H1 (cell line): Measurements from ENCODE around the gene OR4K2. TPM values are rescaled to one million over a fixed set of nuclear protein-coding genes. Genes with fewer than 3 reads are reported as not detected.

Experiments used
- BACH1 ChIP-seq: IDR thresholded peaks from 2 replicates; pipeline ENCODE4 v1.6.1; 2012; ENCODE audit warnings: low read length, improper control_type of control experiment
- CBX5 ChIP-seq: fragments of 300-800, 300-1000 bp; sonication (generic); IDR thresholded peaks from 2 replicates; pipeline ENCODE4 v1.7.1; 2016; ENCODE audit warnings: antibody characterized with exemption, low read length, low read depth
- CEBPB ChIP-seq: IDR thresholded peaks from 2 replicates; pipeline ENCODE4 v1.6.1; 2012; ENCODE audit warnings: low read depth, low read length
- EZH2 ChIP-seq: fragments of 200-600 bp; sonication (generic); IDR thresholded peaks from 2 replicates; pipeline ENCODE4 v1.7.1; 2012; ENCODE audit warnings: low read depth, mild to moderate bottlenecking, moderate library complexity, low read length, inconsistent platforms; ENCODE audit not compliant: severe bottlenecking
- GABPA ChIP-seq: IDR thresholded peaks from 2 replicates; pipeline ENCODE4 v1.6.1; 2011; ENCODE audit warnings: mild to moderate bottlenecking, low read length, moderate library complexity, borderline replicate concordance; ENCODE audit not compliant: insufficient read depth
- HDAC6 ChIP-seq: IDR thresholded peaks from one replicate; pipeline ENCODE4 v1.7.1; 2012; ENCODE audit warnings: low read depth, mild to moderate bottlenecking, inconsistent platforms, low read length, moderate library complexity
- RFX5 ChIP-seq: IDR thresholded peaks from 2 replicates; pipeline ENCODE4 v1.6.1; 2011; ENCODE audit warnings: low read depth, low read length, improper control_type of control experiment, borderline replicate concordance
- RNF2 ChIP-seq: fragments of 200-900, 300-1000 bp; sonication (generic); IDR thresholded peaks from 2 replicates; pipeline ENCODE4 v1.7.1; 2016; ENCODE audit warnings: borderline replicate concordance, low read depth, mild to moderate bottlenecking, antibody characterized with exemption, low read length; ENCODE audit not compliant: poor library complexity, severe bottlenecking; ENCODE audit errors: missing control alignments
- polyA plus RNA-seq, 7 experiments: library from polyadenylated mRNA; depleted of rRNA in 3 of 7; stranded (reverse) in 5 of 7; unstranded in 2 of 7; fragments of >200 nt in 5 of 7; fragments of 200-250 nt in 2 of 7; gene quantifications; 1 replicate in 5 of 7; 2 replicates in 1 of 7; 4 replicates in 1 of 7; pipeline versions ENCODE4 v1.2.1 to v1.2.3, GENCODE V29; 2011 to 2013; ENCODE audit warnings: missing spikeins in 2 of 7, mixed read lengths in 2 of 7
- total RNA-seq: library from RNA; stranded (reverse); fragmentation: NEBNext Ultra II Directional; extraction: Animal tissue kit (Norgen Biotek cat#: 25700); gene quantifications from 2 replicates; pipeline ENCODE4 v1.2.1, GENCODE V29; 2021
- TF ChIP-seq, protein P1 (sequence below): fragments of 300-600 bp; sonication (generic); IDR thresholded peaks from 2 replicates; pipeline ENCODE4 v1.7.1; 2012; ENCODE audit warnings: low read length, moderate library complexity, mild to moderate bottlenecking, inconsistent platforms; ENCODE audit not compliant: insufficient replicate concordance

Gene OR4K2
- total and polyA plus RNA-seq, 2 of the 8 experiments (the other 6 are each of a cell fraction or from before 2014, with no cell fraction given), result not detected

DNA sequence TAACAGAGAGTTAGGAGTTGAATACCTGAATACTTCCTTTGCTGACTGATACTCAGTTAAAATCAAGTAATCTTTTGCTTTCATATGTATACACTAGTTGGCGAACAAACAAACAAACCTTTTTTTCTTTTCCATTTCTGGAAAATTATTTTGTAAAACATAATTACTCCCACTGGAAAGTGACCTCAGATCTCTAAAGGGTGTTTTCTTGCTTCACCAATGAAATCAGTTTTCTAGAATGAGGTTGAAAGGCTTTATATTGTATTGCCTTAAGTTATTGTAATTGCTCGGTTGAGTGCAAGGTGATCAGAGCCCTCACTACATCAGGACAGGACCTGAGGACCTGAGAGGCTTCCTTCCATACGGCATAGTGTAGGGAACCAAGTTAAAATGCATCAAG is 55.7 kb downstream of the OR4K2 start, which contains the start of gene OR4K1 (continued):
- TF ChIP-seq, protein P1, sequence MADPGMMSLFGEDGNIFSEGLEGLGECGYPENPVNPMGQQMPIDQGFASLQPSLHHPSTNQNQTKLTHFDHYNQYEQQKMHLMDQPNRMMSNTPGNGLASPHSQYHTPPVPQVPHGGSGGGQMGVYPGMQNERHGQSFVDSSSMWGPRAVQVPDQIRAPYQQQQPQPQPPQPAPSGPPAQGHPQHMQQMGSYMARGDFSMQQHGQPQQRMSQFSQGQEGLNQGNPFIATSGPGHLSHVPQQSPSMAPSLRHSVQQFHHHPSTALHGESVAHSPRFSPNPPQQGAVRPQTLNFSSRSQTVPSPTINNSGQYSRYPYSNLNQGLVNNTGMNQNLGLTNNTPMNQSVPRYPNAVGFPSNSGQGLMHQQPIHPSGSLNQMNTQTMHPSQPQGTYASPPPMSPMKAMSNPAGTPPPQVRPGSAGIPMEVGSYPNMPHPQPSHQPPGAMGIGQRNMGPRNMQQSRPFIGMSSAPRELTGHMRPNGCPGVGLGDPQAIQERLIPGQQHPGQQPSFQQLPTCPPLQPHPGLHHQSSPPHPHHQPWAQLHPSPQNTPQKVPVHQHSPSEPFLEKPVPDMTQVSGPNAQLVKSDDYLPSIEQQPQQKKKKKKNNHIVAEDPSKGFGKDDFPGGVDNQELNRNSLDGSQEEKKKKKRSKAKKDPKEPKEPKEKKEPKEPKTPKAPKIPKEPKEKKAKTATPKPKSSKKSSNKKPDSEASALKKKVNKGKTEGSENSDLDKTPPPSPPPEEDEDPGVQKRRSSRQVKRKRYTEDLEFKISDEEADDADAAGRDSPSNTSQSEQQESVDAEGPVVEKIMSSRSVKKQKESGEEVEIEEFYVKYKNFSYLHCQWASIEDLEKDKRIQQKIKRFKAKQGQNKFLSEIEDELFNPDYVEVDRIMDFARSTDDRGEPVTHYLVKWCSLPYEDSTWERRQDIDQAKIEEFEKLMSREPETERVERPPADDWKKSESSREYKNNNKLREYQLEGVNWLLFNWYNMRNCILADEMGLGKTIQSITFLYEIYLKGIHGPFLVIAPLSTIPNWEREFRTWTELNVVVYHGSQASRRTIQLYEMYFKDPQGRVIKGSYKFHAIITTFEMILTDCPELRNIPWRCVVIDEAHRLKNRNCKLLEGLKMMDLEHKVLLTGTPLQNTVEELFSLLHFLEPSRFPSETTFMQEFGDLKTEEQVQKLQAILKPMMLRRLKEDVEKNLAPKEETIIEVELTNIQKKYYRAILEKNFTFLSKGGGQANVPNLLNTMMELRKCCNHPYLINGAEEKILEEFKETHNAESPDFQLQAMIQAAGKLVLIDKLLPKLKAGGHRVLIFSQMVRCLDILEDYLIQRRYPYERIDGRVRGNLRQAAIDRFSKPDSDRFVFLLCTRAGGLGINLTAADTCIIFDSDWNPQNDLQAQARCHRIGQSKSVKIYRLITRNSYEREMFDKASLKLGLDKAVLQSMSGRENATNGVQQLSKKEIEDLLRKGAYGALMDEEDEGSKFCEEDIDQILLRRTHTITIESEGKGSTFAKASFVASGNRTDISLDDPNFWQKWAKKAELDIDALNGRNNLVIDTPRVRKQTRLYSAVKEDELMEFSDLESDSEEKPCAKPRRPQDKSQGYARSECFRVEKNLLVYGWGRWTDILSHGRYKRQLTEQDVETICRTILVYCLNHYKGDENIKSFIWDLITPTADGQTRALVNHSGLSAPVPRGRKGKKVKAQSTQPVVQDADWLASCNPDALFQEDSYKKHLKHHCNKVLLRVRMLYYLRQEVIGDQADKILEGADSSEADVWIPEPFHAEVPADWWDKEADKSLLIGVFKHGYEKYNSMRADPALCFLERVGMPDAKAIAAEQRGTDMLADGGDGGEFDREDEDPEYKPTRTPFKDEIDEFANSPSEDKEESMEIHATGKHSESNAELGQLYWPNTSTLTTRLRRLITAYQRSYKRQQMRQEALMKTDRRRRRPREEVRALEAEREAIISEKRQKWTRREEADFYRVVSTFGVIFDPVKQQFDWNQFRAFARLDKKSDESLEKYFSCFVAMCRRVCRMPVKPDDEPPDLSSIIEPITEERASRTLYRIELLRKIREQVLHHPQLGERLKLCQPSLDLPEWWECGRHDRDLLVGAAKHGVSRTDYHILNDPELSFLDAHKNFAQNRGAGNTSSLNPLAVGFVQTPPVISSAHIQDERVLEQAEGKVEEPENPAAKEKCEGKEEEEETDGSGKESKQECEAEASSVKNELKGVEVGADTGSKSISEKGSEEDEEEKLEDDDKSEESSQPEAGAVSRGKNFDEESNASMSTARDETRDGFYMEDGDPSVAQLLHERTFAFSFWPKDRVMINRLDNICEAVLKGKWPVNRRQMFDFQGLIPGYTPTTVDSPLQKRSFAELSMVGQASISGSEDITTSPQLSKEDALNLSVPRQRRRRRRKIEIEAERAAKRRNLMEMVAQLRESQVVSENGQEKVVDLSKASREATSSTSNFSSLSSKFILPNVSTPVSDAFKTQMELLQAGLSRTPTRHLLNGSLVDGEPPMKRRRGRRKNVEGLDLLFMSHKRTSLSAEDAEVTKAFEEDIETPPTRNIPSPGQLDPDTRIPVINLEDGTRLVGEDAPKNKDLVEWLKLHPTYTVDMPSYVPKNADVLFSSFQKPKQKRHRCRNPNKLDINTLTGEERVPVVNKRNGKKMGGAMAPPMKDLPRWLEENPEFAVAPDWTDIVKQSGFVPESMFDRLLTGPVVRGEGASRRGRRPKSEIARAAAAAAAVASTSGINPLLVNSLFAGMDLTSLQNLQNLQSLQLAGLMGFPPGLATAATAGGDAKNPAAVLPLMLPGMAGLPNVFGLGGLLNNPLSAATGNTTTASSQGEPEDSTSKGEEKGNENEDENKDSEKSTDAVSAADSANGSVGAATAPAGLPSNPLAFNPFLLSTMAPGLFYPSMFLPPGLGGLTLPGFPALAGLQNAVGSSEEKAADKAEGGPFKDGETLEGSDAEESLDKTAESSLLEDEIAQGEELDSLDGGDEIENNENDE, result no peak
- TF ChIP-seq BACH1 (no peak), EZH2 (no peak), CEBPB (no peak), HDAC6 (no peak), RFX5 (no peak), GABPA (no peak), CBX5 (no peak), RNF2 (no peak)
- TF ChIP-seq, all 59 proteins: peak for 0
